ENCODE measurements around the gene CUEDC1. TPM values are rescaled to one million over a fixed set of nuclear protein-coding genes. Genes with fewer than 3 reads are reported as not detected.

The CUEDC1 gene
- total and polyA plus RNA-seq, 9 of the 15 experiments (the other 6 are each of a cell fraction or from before 2014, with no cell fraction given), result 0.20 to 4.1 (median 1.6) TPM; not detected in 1

- no peak for TF ChIP-seq ZBTB40 (IDR thresholded peaks at IDR 0.05)
- TF ChIP-seq ZBTB40 (CRISPR knock-in tag; IDR thresholded peaks at IDR 0.05), result no peak
- no peak for TF ChIP-seq AFF1 (IDR thresholded peaks at IDR 0.05; ENCODE audit: low read depth in 1 of 2, partially characterized antibody in 2 of 2)
- no peak for TF ChIP-seq ZFP1 (CRISPR knock-in tag; IDR thresholded peaks at IDR 0.05)
- TF ChIP-seq TEAD4 (IDR thresholded peaks at IDR 0.05; ENCODE audit: low read length), result 0 out of 2 replicates have a peak, but pooled peaks have one; percentile 38
- TF ChIP-seq TEAD4 (CRISPR knock-in tag; IDR thresholded peaks at IDR 0.05; ENCODE audit: borderline replicate concordance), result no peak
- no peak for TF ChIP-seq ZNF76 (CRISPR knock-in tag; IDR thresholded peaks at IDR 0.05; ENCODE audit: borderline replicate concordance)
- peak; percentile 45; the same call in 1 of the 2 replicates for TF ChIP-seq TEAD2 (tag; IDR thresholded peaks at IDR 0.05)
- TF ChIP-seq RBM17 (IDR thresholded peaks at IDR 0.05; ENCODE audit: borderline replicate concordance, low read depth, low read length), result no peak
- peak; percentile 88 for TF ChIP-seq ZNF316 (IDR thresholded peaks at IDR 0.05)
- TF ChIP-seq SAFB2 (IDR thresholded peaks at IDR 0.05; ENCODE audit: borderline replicate concordance, low read depth, low read length, severe bottlenecking), result no peak
- no peak for TF ChIP-seq ZNF124 (CRISPR knock-in tag; IDR thresholded peaks at IDR 0.05)
- 0 out of 2 replicates have a peak, but pooled peaks have one; percentile 57 for TF ChIP-seq XRCC5 (IDR thresholded peaks at IDR 0.05; ENCODE audit: low read depth, low read length)
- TF ChIP-seq SMARCB1 (IDR thresholded peaks at IDR 0.05; ENCODE audit: insufficient read length, low read depth), result no peak
- TF ChIP-seq CHD2 (IDR thresholded peaks at IDR 0.05; ENCODE audit: low read depth, low read length), result peak; percentile 36; the same call in 1 of the 2 replicates
These were observed 62.9 kb downstream of the CUEDC1 start (continued) for GRCh38 chr17:57892146-57892819.
